DMS153 (cell line): Measurements from ENCODE around the gene SLC34A3.

Source experiments
- DNase-seq: peaks from one replicate; lab custom pipeline; 2025; lab: John Stamatoyannopoulos, UW

Gene SLC34A3

GRCh38 chr9:137195525-137196220 lies 35.0 kb upstream of the SLC34A3 start:
- peak; percentile 99 for DNase-seq

DNA sequence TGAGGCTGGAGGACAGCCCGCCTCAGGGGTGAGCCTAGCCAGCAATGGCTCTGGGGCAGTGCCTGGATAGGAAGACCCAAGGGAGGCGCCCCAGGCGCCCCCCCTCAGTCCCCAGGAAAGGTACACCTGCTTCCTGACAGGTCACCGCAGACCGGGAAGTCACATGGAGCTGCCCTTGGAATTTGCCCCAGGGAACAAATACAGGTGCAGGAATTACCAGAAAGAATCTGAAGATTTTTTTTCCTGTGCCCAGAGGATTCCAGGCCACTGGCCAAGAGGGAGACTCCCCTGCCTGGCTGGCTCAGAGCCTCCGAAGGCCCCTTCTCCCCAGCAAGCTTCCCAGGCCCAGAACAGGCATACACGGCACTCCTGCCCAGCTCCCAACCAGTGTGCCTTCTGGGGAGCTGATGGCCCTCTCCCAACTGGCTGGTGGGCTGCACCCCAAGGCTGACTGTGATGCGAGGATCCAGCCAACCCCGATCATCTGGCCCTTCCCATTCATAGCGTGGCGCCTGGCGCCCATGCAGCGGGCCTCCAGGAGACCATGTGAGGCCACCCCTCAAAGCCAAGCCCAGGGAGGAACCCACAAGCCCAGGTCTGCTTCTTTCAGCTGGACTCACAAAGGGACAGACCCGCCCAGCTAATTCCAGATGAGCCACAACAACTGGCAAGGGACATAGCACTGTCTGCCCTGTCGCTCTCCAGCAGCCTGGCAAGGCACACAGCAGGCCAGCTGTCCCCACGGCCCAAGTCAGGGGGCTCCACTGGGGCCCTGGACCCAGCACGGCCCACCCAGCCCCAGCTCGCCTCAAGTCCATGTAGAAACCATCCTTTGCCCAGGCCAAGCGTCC lies 32.4 kb upstream of the SLC34A3 start:
- DNase-seq = no peak

GRCh38 chr9:137198902-137199283 lies 31.8 kb upstream of the SLC34A3 start:
- no peak for DNase-seq

GRCh38 chr9:137199411-137200121 lies 31.1 kb upstream of the SLC34A3 start:
- DNase-seq = no peak

- DNase-seq = peak; percentile 98
These were observed 30.1 kb upstream of the SLC34A3 start, which contains the start of gene TPRN for GRCh38 chr9:137200311-137201204. TSS of gene TPRN (minus strand) at chr9:137200741. CDS start at chr9:137200711, 30 bp downstream.

DNA sequence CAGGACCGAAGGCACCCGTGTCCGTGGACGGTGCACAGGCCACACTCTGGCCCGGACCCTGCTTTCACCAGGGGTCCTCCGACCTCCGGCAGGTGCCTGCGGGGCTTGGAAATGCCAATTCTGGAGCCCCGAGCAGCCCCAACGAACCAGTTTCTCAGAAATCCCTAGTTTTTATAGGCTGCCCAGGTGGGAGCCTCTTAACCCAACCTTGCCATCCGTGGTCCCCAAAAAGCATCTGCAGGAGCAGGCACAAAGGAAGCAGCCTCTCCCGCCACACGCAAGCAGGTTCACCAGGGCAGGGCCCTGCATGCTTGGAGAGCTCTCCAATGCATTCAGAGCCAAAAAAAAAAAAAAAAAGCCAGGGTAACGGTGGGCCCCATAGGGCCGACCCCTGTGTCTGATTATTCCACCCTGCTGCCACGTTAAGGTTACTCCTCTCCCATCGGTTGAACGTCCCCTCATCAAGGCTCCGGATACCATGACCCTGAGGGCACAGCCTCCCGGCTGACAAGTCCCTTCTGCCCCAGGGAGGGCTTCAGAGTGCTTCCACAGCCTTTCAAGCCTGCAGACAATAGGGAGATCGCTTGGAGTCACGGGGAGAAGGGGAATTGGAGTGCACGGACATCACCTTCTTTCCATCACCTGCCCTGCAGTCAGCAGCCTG lies 29.4 kb upstream of the SLC34A3 start:
- no peak for DNase-seq

- no peak for DNase-seq
These were observed 27.7 kb upstream of the SLC34A3 start for GRCh38 chr9:137202966-137203365.

DNA sequence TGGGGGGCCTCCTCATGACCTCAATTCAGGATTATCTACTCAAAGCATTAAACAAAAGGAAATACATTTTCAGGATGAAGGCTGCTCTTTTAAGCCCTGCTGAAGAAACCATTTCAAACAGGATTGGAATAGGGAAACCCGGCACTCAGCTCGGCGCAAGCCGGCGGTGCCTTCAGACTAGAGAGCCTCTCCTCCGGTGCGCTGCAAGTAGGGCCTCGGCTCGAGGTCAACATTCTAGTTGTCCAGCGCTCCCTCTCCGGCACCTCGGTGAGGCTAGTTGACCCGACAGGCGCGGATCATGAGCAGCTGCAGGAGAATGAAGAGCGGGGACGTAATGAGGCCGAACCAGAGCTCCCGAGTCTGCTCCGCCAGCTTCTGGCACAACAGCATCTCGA lies 26.0 kb upstream of the SLC34A3 start:
- no peak for DNase-seq

GRCh38 chr9:137205126-137206069 lies 25.3 kb upstream of the SLC34A3 start, which contains the start of the genes NDOR1 and TMEM203:
TSS of gene NDOR1 (plus strand) at chr9:137205700. CDS start at chr9:137205778, 78 bp downstream.
TSS of gene TMEM203 (minus strand) at chr9:137205648. CDS start at chr9:137205414, 234 bp downstream.
- DNase-seq = no peak

DNA sequence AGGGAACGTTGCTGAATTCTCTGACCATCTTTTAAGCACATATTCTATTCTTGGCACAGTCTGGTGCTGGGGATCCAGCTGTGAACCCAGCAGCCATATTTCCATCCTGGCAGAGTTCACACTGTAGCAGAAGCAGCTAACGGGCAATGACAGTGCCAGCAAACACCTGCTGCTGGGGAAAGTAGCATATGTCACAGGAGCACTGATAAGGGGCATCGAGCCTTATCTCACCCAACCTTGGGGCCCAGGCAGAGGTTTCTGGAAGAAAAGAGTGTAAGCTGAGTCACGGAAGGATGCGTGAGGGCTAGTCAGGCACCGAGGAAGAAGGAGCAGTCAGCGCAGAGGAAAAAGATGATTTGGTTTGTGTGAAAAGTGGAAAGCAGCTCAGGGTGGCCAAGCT lies 24.1 kb upstream of the SLC34A3 start:
- DNase-seq = no peak

GRCh38 chr9:137211532-137211931 lies 19.2 kb upstream of the SLC34A3 start:
- DNase-seq = no peak

GRCh38 chr9:137212520-137212919 lies 18.2 kb upstream of the SLC34A3 start:
- DNase-seq = no peak

GRCh38 chr9:137213160-137214060 lies 17.3 kb upstream of the SLC34A3 start:
- no peak for DNase-seq

DNA sequence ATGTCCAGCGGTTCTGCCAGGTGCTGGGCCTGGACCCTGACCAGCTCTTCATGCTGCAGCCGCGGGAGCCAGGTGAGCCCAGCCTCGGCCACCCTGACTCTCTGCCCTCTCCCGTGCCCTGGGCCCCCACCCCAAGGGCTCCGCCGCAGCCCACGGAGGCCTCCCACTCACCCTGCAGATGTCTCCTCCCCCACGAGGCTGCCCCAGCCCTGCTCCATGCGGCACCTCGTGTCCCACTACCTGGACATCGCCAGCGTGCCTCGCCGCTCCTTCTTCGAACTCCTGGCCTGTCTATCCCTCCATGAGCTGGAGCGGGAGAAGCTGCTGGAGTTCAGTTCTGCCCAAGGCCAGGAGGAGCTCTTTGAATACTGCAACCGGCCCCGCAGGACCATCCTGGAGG lies 16.1 kb upstream of the SLC34A3 start:
- DNase-seq = no peak

DNA sequence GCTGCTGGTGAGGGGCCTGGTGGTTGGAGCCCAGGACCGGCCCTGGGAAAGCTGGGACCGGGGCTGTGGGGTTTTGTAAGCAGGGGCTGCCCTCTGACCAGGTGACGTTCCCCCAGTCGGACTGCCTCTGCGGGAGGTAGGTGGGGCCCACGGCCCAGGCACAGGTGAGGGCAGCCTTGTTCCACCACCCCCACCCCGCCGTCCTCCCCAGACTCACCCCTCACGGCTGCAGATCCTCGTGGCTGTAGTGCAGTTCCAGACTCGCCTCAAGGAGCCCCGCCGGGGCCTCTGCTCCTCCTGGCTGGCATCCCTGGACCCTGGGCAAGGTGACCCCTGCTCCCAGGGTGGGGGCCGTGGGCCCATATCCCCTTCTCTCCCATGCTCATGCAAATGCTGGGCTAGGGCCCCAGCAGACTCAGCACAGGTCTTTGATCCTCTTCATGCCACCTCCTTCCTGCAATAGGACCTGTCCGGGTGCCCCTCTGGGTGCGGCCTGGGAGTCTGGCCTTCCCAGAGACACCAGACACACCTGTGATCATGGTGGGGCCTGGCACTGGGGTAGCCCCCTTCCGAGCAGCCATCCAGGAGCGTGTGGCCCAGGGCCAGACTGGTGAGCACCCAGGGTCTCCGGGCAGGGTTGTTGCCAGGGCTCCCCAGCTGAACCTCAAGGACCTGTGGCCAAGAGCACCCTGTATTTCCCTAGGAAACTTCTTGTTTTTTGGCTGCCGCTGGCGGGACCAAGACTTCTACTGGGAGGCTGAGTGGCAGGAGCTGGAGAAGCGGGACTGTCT lies 15.3 kb upstream of the SLC34A3 start:
- no peak for DNase-seq

- no peak for DNase-seq
These were observed 14.3 kb upstream of the SLC34A3 start for GRCh38 chr9:137216188-137216965.
